ENCODE data around the gene IMPACT. TPM values are rescaled to one million over a fixed set of nuclear protein-coding genes. Genes with fewer than 3 reads are reported as not detected.

The IMPACT gene
- total RNA-seq, 1 experiment from 2014 or later = 48.8 TPM

GRCh38 chr18:24494586-24494985 is 68.1 kb downstream of the IMPACT start:
- Mint-ChIP-seq H3K36me3 (no peaks in the 10 kb centered on the region), H3K27ac (no peak overlapping the region), H3K9me3 (peaks cover 13% of the 10 kb centered on the region), H3K4me3 (no peak overlapping the region), H3K27me3 (ENCODE audit: low read depth) (no peaks in the 10 kb centered on the region), H3K4me1 (peaks cover 2% of the 10 kb centered on the region; the same call in 1 of the 2 replicates)
- TF ChIP-seq PREB (CRISPR knock-in tag; IDR thresholded peaks at IDR 0.05; ENCODE audit: borderline replicate concordance) (no peak), ZNF396 (CRISPR knock-in tag; IDR thresholded peaks at IDR 0.05; ENCODE audit: borderline replicate concordance) (no peak), EMX1 (CRISPR knock-in tag; IDR thresholded peaks at IDR 0.05) (no peak), ATF3 (CRISPR knock-in tag; conservative IDR thresholded peaks at IDR 0.05) (no peak), ETV6 (CRISPR knock-in tag; IDR thresholded peaks at IDR 0.05) (no peak), CBFB (CRISPR knock-in tag; IDR thresholded peaks at IDR 0.05; ENCODE audit: low read depth) (no peak), SOX15 (CRISPR knock-in tag; IDR thresholded peaks at IDR 0.05) (no peak), ZNF281 (CRISPR knock-in tag; IDR thresholded peaks at IDR 0.05) (no peak)
- DNase-seq (ENCODE audit: low spot score) (no peak), ATAC-seq (no peak)
- CTCF ChIA-PET = no interaction called here
- POLR2A ChIA-PET = no interaction called here

GRCh38 chr18:24497031-24497754 is 70.7 kb downstream of the IMPACT start:
- DNase-seq (ENCODE audit: low spot score) (no peak), ATAC-seq (no peak)
- Mint-ChIP-seq H3K27ac (no peak overlapping the region), H3K9me3 (peaks cover 13% of the 10 kb centered on the region), H3K36me3 (no peaks in the 10 kb centered on the region), H3K27me3 (ENCODE audit: low read depth) (no peaks in the 10 kb centered on the region), H3K4me1 (peaks cover 2% of the 10 kb centered on the region; the same call in 1 of the 2 replicates), H3K4me3 (no peak overlapping the region)
- CTCF ChIA-PET = interaction anchor here (0.5 to 3.8 kb wide), 4 partner anchors 8 to 83 kb away, joined by 3 to 23 read pairs (median 7); no protein-coding TSS in a partner anchor
- POLR2A ChIA-PET = no interaction called here
- no peak for TF ChIP-seq HMGA2 (CRISPR knock-in tag; IDR thresholded peaks at IDR 0.05)
- TF ChIP-seq MLX (CRISPR knock-in tag; IDR thresholded peaks at IDR 0.05) = no peak
- TF ChIP-seq CREM (CRISPR knock-in tag; IDR thresholded peaks at IDR 0.05) = no peak
- TF ChIP-seq JAZF1 (CRISPR knock-in tag; IDR thresholded peaks at IDR 0.05) = no peak
- TF ChIP-seq TCF7 (CRISPR knock-in tag; IDR thresholded peaks at IDR 0.05; ENCODE audit: low read depth) = no peak
- TF ChIP-seq KAT7 (CRISPR knock-in tag; IDR thresholded peaks at IDR 0.05; ENCODE audit: borderline replicate concordance) = no peak
- no peak for TF ChIP-seq USF1 (CRISPR knock-in tag; IDR thresholded peaks at IDR 0.05)
- no peak for TF ChIP-seq IRF2 (CRISPR knock-in tag; IDR thresholded peaks at IDR 0.05; ENCODE audit: borderline replicate concordance, low read depth)
- TF ChIP-seq PRRX2 (CRISPR knock-in tag; IDR thresholded peaks at IDR 0.05) = no peak
- TF ChIP-seq CREB1 (CRISPR knock-in tag; IDR thresholded peaks at IDR 0.05) = no peak
- TF ChIP-seq ZNF425 (CRISPR knock-in tag; conservative IDR thresholded peaks at IDR 0.05) = no peak
- TF ChIP-seq HMGXB4 (CRISPR knock-in tag; IDR thresholded peaks at IDR 0.05) = no peak
- TF ChIP-seq ATF1 (CRISPR knock-in tag; IDR thresholded peaks at IDR 0.05) = no peak
- no peak for TF ChIP-seq PRDM15 (CRISPR knock-in tag; IDR thresholded peaks at IDR 0.05)

All from WTC11 (cell line).